GM21447 (cell line): ENCODE measurements around the gene METAP1D.

ENCODE experiments used
- ATAC-seq: cut with Tn5 transposase; IDR thresholded peaks from one replicate; pipeline ENCODE4 v1.9.1; 2021; ENCODE audit not compliant: unreplicated experiment

The METAP1D gene

GRCh38 chr2:172090044-172090961 lies 90.5 kb downstream of the METAP1D start:
- no peak for ATAC-seq

GRCh38 chr2:172091000-172091641 lies 91.4 kb downstream of the METAP1D start:
- no peak for ATAC-seq

- no peak for ATAC-seq
These were observed 92.2 kb downstream of the METAP1D start for GRCh38 chr2:172091761-172092566.

- no peak for ATAC-seq
These were observed 93.1 kb downstream of the METAP1D start for GRCh38 chr2:172092716-172093415.

- no peak for ATAC-seq
These were observed 93.9 kb downstream of the METAP1D start for GRCh38 chr2:172093416-172094293.

GRCh38 chr2:172094294-172095145 lies 94.8 kb downstream of the METAP1D start:
- ATAC-seq, result no peak

- no peak for ATAC-seq
These were observed 95.6 kb downstream of the METAP1D start for GRCh38 chr2:172095146-172095904.

GRCh38 chr2:172095905-172096625 lies 96.3 kb downstream of the METAP1D start:
- ATAC-seq, result no peak

GRCh38 chr2:172096626-172097547 lies 97.1 kb downstream of the METAP1D start:
- ATAC-seq, result no peak

GRCh38 chr2:172097557-172098131 lies 97.9 kb downstream of the METAP1D start:
- ATAC-seq, result no peak

GRCh38 chr2:172098287-172098649 lies 98.5 kb downstream of the METAP1D start:
- no peak for ATAC-seq

GRCh38 chr2:172098650-172099471 lies 99.1 kb downstream of the METAP1D start:
- ATAC-seq, result no peak

- no peak for ATAC-seq
These were observed 99.8 kb downstream of the METAP1D start for GRCh38 chr2:172099472-172100079.

GRCh38 chr2:172100080-172100934 lies 100.6 kb downstream of the METAP1D start:
- no peak for ATAC-seq
